ENCODE results near the gene IL17D.

The IL17D gene

GRCh38 chr13:20701461-20701860 lies 2.0 kb upstream of the IL17D start:
- H3K9me3 ChIP-seq (ENCODE audit: low read depth, low read length): no peaks in the 10 kb centered on the region
- H3K4me3 ChIP-seq: no peak overlapping the region
- H3K36me3 ChIP-seq (ENCODE audit: insufficient read depth, low read length): no peaks in the 10 kb centered on the region
- TF ChIP-seq POLR2AphosphoS5 (IDR thresholded peaks at IDR 0.05; ENCODE audit: borderline replicate concordance, low read depth, low read length): no peak
- no peak for TF ChIP-seq FOXP2 (optimal IDR thresholded peaks at IDR 0.05; ENCODE audit: control extremely low read depth, extremely low read length, insufficient read depth)
- no peak for TF ChIP-seq EZH2 (IDR thresholded peaks at IDR 0.05)
- no peak overlapping the region for H3K27ac ChIP-seq
- H3K9ac ChIP-seq (ENCODE audit: insufficient read length): no peak overlapping the region
- no peak for DNase-seq (ENCODE audit: low read depth, low spot score)

GRCh38 chr13:20702530-20702914 lies 977 bp upstream of the IL17D start:
- TF ChIP-seq FOXP2 (optimal IDR thresholded peaks at IDR 0.05; ENCODE audit: control extremely low read depth, extremely low read length, insufficient read depth) (no peak), EZH2 (IDR thresholded peaks at IDR 0.05) (no peak), POLR2AphosphoS5 (IDR thresholded peaks at IDR 0.05; ENCODE audit: borderline replicate concordance, low read depth, low read length) (no peak)
- Histone ChIP-seq H3K36me3 (ENCODE audit: insufficient read depth, low read length) (no peaks in the 10 kb centered on the region), H3K4me3 (no peak overlapping the region), H3K27ac (no peak overlapping the region), H3K9me3 (ENCODE audit: low read depth, low read length) (no peaks in the 10 kb centered on the region), H3K9ac (ENCODE audit: insufficient read length) (no peak overlapping the region)
- no peak for DNase-seq (ENCODE audit: low read depth, low spot score)

GRCh38 chr13:20703780-20704458 lies 420 bp downstream of the IL17D start:
- Histone ChIP-seq H3K4me3 (peak overlapping the region; percentile 76), H3K9ac (ENCODE audit: insufficient read length) (no peak overlapping the region), H3K36me3 (ENCODE audit: insufficient read depth, low read length) (no peaks in the 10 kb centered on the region), H3K9me3 (ENCODE audit: low read depth, low read length) (no peaks in the 10 kb centered on the region), H3K27ac (no peak overlapping the region)
- TF ChIP-seq FOXP2 (optimal IDR thresholded peaks at IDR 0.05; ENCODE audit: control extremely low read depth, extremely low read length, insufficient read depth) (no peak), POLR2AphosphoS5 (IDR thresholded peaks at IDR 0.05; ENCODE audit: borderline replicate concordance, low read depth, low read length) (no peak), EZH2 (IDR thresholded peaks at IDR 0.05) (no peak)
- DNase-seq (ENCODE audit: low read depth, low spot score): no peak

- H3K4me3 ChIP-seq: peak overlapping the region; percentile 76
Measured at GRCh38 chr13:20704459-20705069, 1.1 kb downstream of the IL17D start.

GRCh38 chr13:20706661-20707060 lies 3.2 kb downstream of the IL17D start:
- Histone ChIP-seq H3K27ac (no peak overlapping the region), H3K36me3 (ENCODE audit: insufficient read depth, low read length) (no peaks in the 10 kb centered on the region), H3K9me3 (ENCODE audit: low read depth, low read length) (no peaks in the 10 kb centered on the region), H3K9ac (ENCODE audit: insufficient read length) (no peak overlapping the region), H3K4me3 (no peak overlapping the region)
- no peak for TF ChIP-seq POLR2AphosphoS5 (IDR thresholded peaks at IDR 0.05; ENCODE audit: borderline replicate concordance, low read depth, low read length)
- TF ChIP-seq EZH2 (IDR thresholded peaks at IDR 0.05): no peak
- no peak for TF ChIP-seq FOXP2 (optimal IDR thresholded peaks at IDR 0.05; ENCODE audit: control extremely low read depth, extremely low read length, insufficient read depth)
- DNase-seq (ENCODE audit: low read depth, low spot score): no peak

More at GRCh38 chr13:20704459-20705069, 1.1 kb downstream of the IL17D start:
- DNase-seq (ENCODE audit: low read depth, low spot score): no peak
- Histone ChIP-seq H3K9ac (ENCODE audit: insufficient read length) (no peak overlapping the region), H3K27ac (no peak overlapping the region), H3K9me3 (ENCODE audit: low read depth, low read length) (no peaks in the 10 kb centered on the region), H3K36me3 (ENCODE audit: insufficient read depth, low read length) (no peaks in the 10 kb centered on the region)
- TF ChIP-seq FOXP2 (optimal IDR thresholded peaks at IDR 0.05; ENCODE audit: control extremely low read depth, extremely low read length, insufficient read depth) (no peak), EZH2 (IDR thresholded peaks at IDR 0.05) (no peak), POLR2AphosphoS5 (IDR thresholded peaks at IDR 0.05; ENCODE audit: borderline replicate concordance, low read depth, low read length) (no peak)

GRCh38 chr13:20708216-20708615 lies 4.7 kb downstream of the IL17D start:
- TF ChIP-seq FOXP2 (optimal IDR thresholded peaks at IDR 0.05; ENCODE audit: control extremely low read depth, extremely low read length, insufficient read depth): no peak
- TF ChIP-seq POLR2AphosphoS5 (IDR thresholded peaks at IDR 0.05; ENCODE audit: borderline replicate concordance, low read depth, low read length): no peak
- no peak for TF ChIP-seq EZH2 (IDR thresholded peaks at IDR 0.05)

GRCh38 chr13:20709369-20709768 lies 5.9 kb downstream of the IL17D start:
- H3K9ac ChIP-seq (ENCODE audit: insufficient read length): no peak overlapping the region
- no peaks in the 10 kb centered on the region for H3K36me3 ChIP-seq (ENCODE audit: insufficient read depth, low read length)
- H3K27ac ChIP-seq: no peak overlapping the region
- DNase-seq (ENCODE audit: low read depth, low spot score): no peak
- TF ChIP-seq POLR2AphosphoS5 (IDR thresholded peaks at IDR 0.05; ENCODE audit: borderline replicate concordance, low read depth, low read length) (no peak), FOXP2 (optimal IDR thresholded peaks at IDR 0.05; ENCODE audit: control extremely low read depth, extremely low read length, insufficient read depth) (no peak), EZH2 (IDR thresholded peaks at IDR 0.05) (no peak)
- no peak overlapping the region for H3K4me3 ChIP-seq
- H3K9me3 ChIP-seq (ENCODE audit: low read depth, low read length): no peaks in the 10 kb centered on the region

More at GRCh38 chr13:20708216-20708615, 4.7 kb downstream of the IL17D start:
- no peaks in the 10 kb centered on the region for H3K9me3 ChIP-seq (ENCODE audit: low read depth, low read length)
- H3K4me3 ChIP-seq: no peak overlapping the region
- no peak overlapping the region for H3K9ac ChIP-seq (ENCODE audit: insufficient read length)
- no peaks in the 10 kb centered on the region for H3K36me3 ChIP-seq (ENCODE audit: insufficient read depth, low read length)
- DNase-seq (ENCODE audit: low read depth, low spot score): no peak
- H3K27ac ChIP-seq: no peak overlapping the region

GRCh38 chr13:20709782-20710181 lies 6.3 kb downstream of the IL17D start:
- no peak for TF ChIP-seq POLR2AphosphoS5 (IDR thresholded peaks at IDR 0.05; ENCODE audit: borderline replicate concordance, low read depth, low read length)
- TF ChIP-seq EZH2 (IDR thresholded peaks at IDR 0.05): no peak
- no peak for TF ChIP-seq FOXP2 (optimal IDR thresholded peaks at IDR 0.05; ENCODE audit: control extremely low read depth, extremely low read length, insufficient read depth)
- no peaks in the 10 kb centered on the region for H3K9me3 ChIP-seq (ENCODE audit: low read depth, low read length)
- H3K9ac ChIP-seq (ENCODE audit: insufficient read length): no peak overlapping the region

More at GRCh38 chr13:20709782-20710181, 6.3 kb downstream of the IL17D start:
- DNase-seq (ENCODE audit: low read depth, low spot score): no peak
- H3K36me3 ChIP-seq (ENCODE audit: insufficient read depth, low read length): no peaks in the 10 kb centered on the region
- no peak overlapping the region for H3K27ac ChIP-seq
- H3K4me3 ChIP-seq: no peak overlapping the region
